ENCODE measurements around the gene LONRF3. TPM values are rescaled to one million over a fixed set of nuclear protein-coding genes. Genes with fewer than 3 reads are reported as not detected.

The LONRF3 gene
- total RNA-seq, 2 donors from 2014 or later: 3.5 to 8.1 TPM

DNA sequence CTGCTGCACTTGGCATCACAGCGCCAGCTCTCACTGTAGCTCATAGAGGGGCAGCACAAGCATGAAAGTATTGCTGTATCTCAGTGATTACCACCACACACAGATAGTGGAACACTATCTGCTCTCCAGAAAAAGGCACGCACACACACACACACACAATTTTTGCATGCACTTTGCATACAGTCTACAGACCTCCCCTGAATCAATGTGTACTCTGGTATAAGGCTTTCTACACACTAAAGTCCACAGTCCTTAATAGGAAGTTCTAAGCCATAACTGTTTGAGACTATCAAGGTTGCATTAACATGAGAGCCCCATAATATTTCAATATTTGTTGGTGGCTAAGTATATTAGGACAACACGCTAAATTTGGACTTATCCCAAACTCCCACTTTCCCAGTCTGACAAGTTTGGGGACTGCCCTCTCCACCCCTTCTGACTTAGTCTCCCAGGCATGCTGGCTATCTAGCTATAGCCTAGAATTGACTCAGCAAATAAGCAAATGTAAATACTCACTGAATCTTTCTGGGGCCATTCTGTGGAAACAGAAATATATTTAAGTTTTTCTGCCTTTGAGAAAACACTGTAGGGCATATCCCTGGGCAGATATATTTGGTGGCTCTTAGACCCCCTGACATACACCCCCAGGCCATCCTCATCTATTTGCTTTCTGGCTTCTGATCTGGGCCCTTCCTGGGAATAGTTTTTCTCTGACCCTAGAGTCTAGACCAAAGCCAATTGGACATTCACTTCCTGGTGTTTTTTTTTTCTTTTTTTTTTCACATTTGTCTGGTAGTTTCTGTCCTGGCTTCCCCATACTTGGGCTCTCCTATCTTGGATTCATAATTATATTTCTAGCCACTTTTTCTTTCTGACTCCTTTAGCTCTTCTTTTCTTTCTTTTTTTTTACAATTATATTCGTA is 62.0 kb downstream of the LONRF3 start:
- no peak overlapping the region for H3K4me3 ChIP-seq
- H3K9me3 ChIP-seq: no peaks in the 10 kb centered on the region
- TF ChIP-seq POLR2A (IDR thresholded peaks at IDR 0.05): no peak
- TF ChIP-seq, protein P1, sequence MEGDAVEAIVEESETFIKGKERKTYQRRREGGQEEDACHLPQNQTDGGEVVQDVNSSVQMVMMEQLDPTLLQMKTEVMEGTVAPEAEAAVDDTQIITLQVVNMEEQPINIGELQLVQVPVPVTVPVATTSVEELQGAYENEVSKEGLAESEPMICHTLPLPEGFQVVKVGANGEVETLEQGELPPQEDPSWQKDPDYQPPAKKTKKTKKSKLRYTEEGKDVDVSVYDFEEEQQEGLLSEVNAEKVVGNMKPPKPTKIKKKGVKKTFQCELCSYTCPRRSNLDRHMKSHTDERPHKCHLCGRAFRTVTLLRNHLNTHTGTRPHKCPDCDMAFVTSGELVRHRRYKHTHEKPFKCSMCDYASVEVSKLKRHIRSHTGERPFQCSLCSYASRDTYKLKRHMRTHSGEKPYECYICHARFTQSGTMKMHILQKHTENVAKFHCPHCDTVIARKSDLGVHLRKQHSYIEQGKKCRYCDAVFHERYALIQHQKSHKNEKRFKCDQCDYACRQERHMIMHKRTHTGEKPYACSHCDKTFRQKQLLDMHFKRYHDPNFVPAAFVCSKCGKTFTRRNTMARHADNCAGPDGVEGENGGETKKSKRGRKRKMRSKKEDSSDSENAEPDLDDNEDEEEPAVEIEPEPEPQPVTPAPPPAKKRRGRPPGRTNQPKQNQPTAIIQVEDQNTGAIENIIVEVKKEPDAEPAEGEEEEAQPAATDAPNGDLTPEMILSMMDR (IDR thresholded peaks at IDR 0.05): no peak
- no peak for TF ChIP-seq POLR2AphosphoS5 (IDR thresholded peaks at IDR 0.05)
- no peak overlapping the region for H3K27ac ChIP-seq
- no peak for DNase-seq (ENCODE audit: low spot score)
- 73% methylated on average over 4 of the region's 4 CpGs for WGBS
- H3K4me1 ChIP-seq (replicated peaks): no peaks in the 10 kb centered on the region
- H3K36me3 ChIP-seq: no peaks in the 10 kb centered on the region
- intact Hi-C loops (cut with DNase I): no loop called here
- no peaks in the 10 kb centered on the region for H3K27me3 ChIP-seq (replicated peaks; ENCODE audit: insufficient read depth)

DNA sequence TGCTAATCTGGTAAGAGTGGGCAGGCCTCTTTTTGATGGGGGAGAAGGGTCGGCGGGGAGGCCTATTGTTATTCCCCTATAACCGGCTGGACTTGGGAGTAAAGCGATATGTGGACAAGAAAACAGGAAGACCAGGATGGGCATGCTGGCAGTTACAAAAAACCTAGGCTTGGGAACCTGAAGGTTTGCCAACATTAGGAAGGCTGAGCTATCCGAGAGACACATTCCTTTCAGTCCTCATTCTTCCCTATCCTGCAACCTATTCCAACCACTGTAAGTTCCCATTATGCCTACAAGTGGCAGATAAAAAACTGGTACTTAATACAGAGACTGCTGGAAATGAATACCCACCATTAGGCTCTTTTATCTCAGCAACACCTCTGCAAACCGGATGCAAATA is 66.0 kb downstream of the LONRF3 start:
- Histone ChIP-seq H3K9me3 (no peaks in the 10 kb centered on the region), H3K4me3 (no peak overlapping the region), H3K36me3 (no peaks in the 10 kb centered on the region), H3K27ac (no peak overlapping the region), H3K27me3 (replicated peaks; ENCODE audit: insufficient read depth) (no peaks in the 10 kb centered on the region), H3K4me1 (replicated peaks) (no peaks in the 10 kb centered on the region)
- TF ChIP-seq POLR2AphosphoS5 (IDR thresholded peaks at IDR 0.05) (no peak), POLR2A (IDR thresholded peaks at IDR 0.05) (no peak)
- TF ChIP-seq, protein P1 (IDR thresholded peaks at IDR 0.05): no peak
- DNase-seq (ENCODE audit: low spot score): no peak
- 73% methylated on average over 6 of the region's 6 CpGs for WGBS
- intact Hi-C loops (cut with DNase I): no loop called here

DNA sequence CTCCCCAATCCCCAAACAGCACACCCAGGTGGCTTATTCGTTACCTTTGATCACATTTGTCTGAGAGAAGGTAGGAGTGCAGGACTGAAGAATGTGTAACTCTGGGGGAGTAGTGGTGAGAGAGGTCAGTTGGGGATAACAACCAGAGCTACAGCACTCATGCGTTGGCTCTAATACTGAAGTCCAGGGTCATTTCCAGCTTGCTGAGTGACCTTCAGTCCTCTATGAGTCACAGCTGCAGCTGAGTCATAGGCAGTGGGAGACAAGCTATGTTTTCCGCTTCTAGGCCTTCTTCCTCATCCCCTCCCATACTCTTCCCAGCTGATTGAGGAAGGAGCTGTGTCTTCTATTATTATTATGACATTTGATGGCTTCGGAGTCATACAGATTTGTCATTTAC is 66.8 kb downstream of the LONRF3 start:
- TF ChIP-seq POLR2A (IDR thresholded peaks at IDR 0.05): no peak
- TF ChIP-seq, protein P1 (IDR thresholded peaks at IDR 0.05): no peak
- TF ChIP-seq POLR2AphosphoS5 (IDR thresholded peaks at IDR 0.05): no peak
- H3K9me3 ChIP-seq: no peaks in the 10 kb centered on the region
- no peak for DNase-seq (ENCODE audit: low spot score)
- no peaks in the 10 kb centered on the region for H3K4me1 ChIP-seq (replicated peaks)
- no peaks in the 10 kb centered on the region for H3K36me3 ChIP-seq
- WGBS: 60% methylated on average over 4 of the region's 4 CpGs
- intact Hi-C loops (cut with DNase I): no loop called here
- H3K27ac ChIP-seq: no peak overlapping the region
- no peaks in the 10 kb centered on the region for H3K27me3 ChIP-seq (replicated peaks; ENCODE audit: insufficient read depth)
- H3K4me3 ChIP-seq: no peak overlapping the region

DNA sequence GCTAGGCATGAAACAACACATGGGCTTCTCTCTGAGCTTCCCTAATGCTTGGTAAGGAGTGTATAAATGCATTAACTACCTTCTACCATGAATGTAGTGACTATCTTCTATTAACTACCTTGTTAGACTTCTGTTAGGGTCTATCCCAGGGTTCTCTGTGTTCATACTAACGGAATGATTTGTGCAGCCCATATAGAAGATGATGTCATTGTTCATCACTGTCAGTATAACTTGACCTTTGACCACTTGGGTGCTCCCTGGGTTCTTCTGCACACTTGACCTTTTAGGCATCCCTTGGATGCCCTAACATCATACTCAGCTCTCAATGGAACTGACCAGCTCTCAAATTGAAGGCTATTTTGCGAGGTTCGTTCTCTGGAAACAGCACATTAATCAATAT is 67.6 kb downstream of the LONRF3 start:
- Histone ChIP-seq H3K4me1 (replicated peaks) (no peaks in the 10 kb centered on the region), H3K27me3 (replicated peaks; ENCODE audit: insufficient read depth) (no peaks in the 10 kb centered on the region), H3K9me3 (no peaks in the 10 kb centered on the region), H3K4me3 (no peak overlapping the region), H3K27ac (no peak overlapping the region), H3K36me3 (no peaks in the 10 kb centered on the region)
- no peak for DNase-seq (ENCODE audit: low spot score)
- intact Hi-C loops (cut with DNase I): no loop called here
- WGBS: 100% methylated on average over 3 of the region's 3 CpGs
- TF ChIP-seq, protein P1 (IDR thresholded peaks at IDR 0.05): no peak
- TF ChIP-seq POLR2A (IDR thresholded peaks at IDR 0.05) (no peak), POLR2AphosphoS5 (IDR thresholded peaks at IDR 0.05) (no peak)

DNA sequence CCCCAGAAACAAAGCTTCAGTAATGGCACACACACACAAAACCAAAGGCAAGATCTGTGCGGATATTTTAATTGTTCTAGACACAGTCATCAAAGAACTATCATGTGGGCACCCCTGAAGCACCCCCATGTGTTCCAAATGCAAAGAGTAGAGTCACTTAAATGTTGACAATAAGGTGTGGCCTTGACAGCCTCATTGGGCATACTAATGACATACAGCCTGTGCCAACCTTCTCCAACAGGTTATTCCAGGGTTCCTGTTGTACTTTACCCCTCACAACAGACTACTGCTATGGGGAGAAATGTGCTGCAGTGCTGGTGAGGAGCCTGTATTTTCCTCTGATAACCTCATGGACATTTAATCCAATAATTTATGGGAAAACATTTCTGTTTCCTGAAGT is 68.6 kb downstream of the LONRF3 start:
- 90% methylated on average over 1 of the region's 1 CpG for WGBS
- intact Hi-C loops (cut with DNase I): no loop called here

More for the DNA sequence above, 68.6 kb downstream of the LONRF3 start:
- H3K4me1 ChIP-seq (replicated peaks): no peaks in the 10 kb centered on the region
- no peak overlapping the region for H3K27ac ChIP-seq
- TF ChIP-seq POLR2A (IDR thresholded peaks at IDR 0.05) (no peak), POLR2AphosphoS5 (IDR thresholded peaks at IDR 0.05) (no peak)
- TF ChIP-seq, protein P1 (IDR thresholded peaks at IDR 0.05): no peak
- no peak for DNase-seq (ENCODE audit: low spot score)
- no peaks in the 10 kb centered on the region for H3K9me3 ChIP-seq
- H3K4me3 ChIP-seq: no peak overlapping the region
- no peaks in the 10 kb centered on the region for H3K36me3 ChIP-seq
- no peaks in the 10 kb centered on the region for H3K27me3 ChIP-seq (replicated peaks; ENCODE audit: insufficient read depth)
